GM18861 (cell line): ENCODE results near the gene NFATC1.

ENCODE experiments used
- ATAC-seq: cut with Tn5 transposase; IDR thresholded peaks from one replicate; pipeline ENCODE4 v1.9.1; 2021; ENCODE audit not compliant: unreplicated experiment

NFATC1 gene

GRCh38 chr18:79438089-79438897 is 42.6 kb downstream of the NFATC1 start:
- ATAC-seq: peak; percentile 29

GRCh38 chr18:79438898-79439627 is 43.3 kb downstream of the NFATC1 start:
- no peak for ATAC-seq

- ATAC-seq: no peak
These were observed 43.9 kb downstream of the NFATC1 start for GRCh38 chr18:79439628-79440023.

GRCh38 chr18:79440316-79441110 is 44.8 kb downstream of the NFATC1 start:
- no peak for ATAC-seq

- no peak for ATAC-seq
These were observed 45.7 kb downstream of the NFATC1 start for GRCh38 chr18:79441420-79441819.

- peak; percentile 41 for ATAC-seq
These were observed 46.9 kb downstream of the NFATC1 start for GRCh38 chr18:79442508-79443221.

GRCh38 chr18:79445221-79445620 is 49.5 kb downstream of the NFATC1 start:
- ATAC-seq: no peak

GRCh38 chr18:79445696-79446561 is 50.2 kb downstream of the NFATC1 start:
- ATAC-seq: no peak

GRCh38 chr18:79446931-79447330 is 51.2 kb downstream of the NFATC1 start:
- no peak for ATAC-seq

- no peak for ATAC-seq
These were observed 52.1 kb downstream of the NFATC1 start for GRCh38 chr18:79447703-79448367.

- ATAC-seq: no peak
These were observed 52.9 kb downstream of the NFATC1 start for GRCh38 chr18:79448621-79449020.

GRCh38 chr18:79449551-79450288 is 54.0 kb downstream of the NFATC1 start:
- no peak for ATAC-seq

GRCh38 chr18:79450289-79451080 is 54.8 kb downstream of the NFATC1 start:
- no peak for ATAC-seq

GRCh38 chr18:79451237-79452125 is 55.8 kb downstream of the NFATC1 start:
- ATAC-seq: no peak

GRCh38 chr18:79452190-79452990 is 56.7 kb downstream of the NFATC1 start:
- no peak for ATAC-seq

- no peak for ATAC-seq
These were observed 57.4 kb downstream of the NFATC1 start for GRCh38 chr18:79452991-79453645.
